Transverse colon (tissue), 4 donors: ENCODE data around the gene TMEM53. TPM values are rescaled to one million over a fixed set of nuclear protein-coding genes. Genes with fewer than 3 reads are reported as not detected.

Experiments used
- DNase-seq: peaks from one replicate; pipeline ENCODE4 v3.0.0-alpha.2; 2019
- H3K27ac ChIP-seq, 4 donors: fragments of 200-600 bp; sonication (generic); 2 replicates each; pipeline ENCODE4 v1.5.1; 2016 to 2018; ENCODE audit warnings: inconsistent platforms in 4 of 4
- H3K27me3 ChIP-seq: fragments of 200-600 bp; sonication (generic); 2 replicates; pipeline ENCODE4 v1.5.1; 2017; ENCODE audit warnings: inconsistent platforms
- H3K36me3 ChIP-seq, 4 donors: fragments of 200-600 bp; sonication (generic); 2 replicates each; pipeline ENCODE4 v1.5.1; 2017 to 2019; ENCODE audit warnings: inconsistent platforms in 4 of 4
- H3K4me1 ChIP-seq, 4 donors: fragments of 200-600 bp; sonication (generic); 2 replicates each; pipeline ENCODE4 v1.5.1; 2017 to 2020; ENCODE audit warnings: inconsistent platforms in 4 of 4
- H3K4me3 ChIP-seq, 4 donors: fragments of 200-600 bp; sonication (generic); 1 replicate in 1 of 4; 2 replicates in 3 of 4; pipeline versions ENCODE4 v1.5.1 to v1.6.1; 2017 to 2019; ENCODE audit warnings: inconsistent platforms in 4 of 4
- H3K9me3 ChIP-seq, 2 donors: fragments of 200-600 bp; sonication (generic); 2 replicates each; pipeline ENCODE4 v1.5.1; 2017 to 2019; ENCODE audit warnings: inconsistent platforms in 2 of 2
- CTCF ChIP-seq, 5 experiments: fragments of 200-600 bp in 3 of 5; fragments of 450-650 bp in 2 of 5; sonication (generic) in 3 of 5; IDR thresholded peaks; 1 replicate in 2 of 5; 2 replicates in 3 of 5; pipeline ENCODE4 v1.5.1; 2016 to 2017; ENCODE audit warnings: antibody characterized with exemption in 5 of 5, inconsistent platforms in 3 of 5, mild to moderate bottlenecking in 2 of 5, moderate library complexity in 1 of 5
- EP300 ChIP-seq: sonication (generic); formaldehyde crosslinking; IDR thresholded peaks from one replicate; pipeline ENCODE4 v1.6.1; 2017; ENCODE audit warnings: antibody characterized with exemption, low read depth
- POLR2A ChIP-seq: fragments of 450-650 bp; IDR thresholded peaks from one replicate; pipeline ENCODE4 v1.6.1; 2016; ENCODE audit warnings: antibody characterized with exemption, mild to moderate bottlenecking, moderate library complexity
- POLR2AphosphoS5 ChIP-seq, 3 donors: sonication (generic); formaldehyde crosslinking; IDR thresholded peaks; one replicate each; pipeline ENCODE4 v1.6.1; 2016; ENCODE audit warnings: antibody characterized with exemption in 3 of 3
- WGBS, 2 donors: methylation state at CpG; one replicate each; pipeline ENCODE4 v1.1.5; 2018; ENCODE audit warnings: low coverage in 1 of 2; 5-methylcytosine and 5-hydroxymethylcytosine counted together
- in situ Hi-C, 4 donors: fragments of 200-750 bp; cut with MboI; loops; one replicate each; pipeline versions ENCODE4 v1.15.0 to v1.15.1; 2017; ENCODE audit warnings: low sequenced_read_pairs in 3 of 4, low pct_ligation_motif_present in 1 of 4, low pct_unique_long_range_greater_than_20kb in 1 of 4
- intact Hi-C: fragments of 100-400 bp; cut with DNase I; formaldehyde crosslinking; loops from one replicate; pipeline ENCODE4 v1.15.1; 2023; ENCODE audit warnings: low total_unique reads
- total RNA-seq, 4 donors: library from RNA; depleted of rRNA; stranded (reverse); fragments of >200 nt; gene quantifications; one replicate each; pipeline ENCODE4 v1.1.0, GENCODE V29; 2016

Gene TMEM53
- total RNA-seq, 4 donors from 2014 or later, result 14.2 to 40.8 (median 22.9) TPM

GRCh38 chr1:44655609-44656008 is 18.7 kb downstream of the TMEM53 start:
- Histone ChIP-seq H3K4me1 (peaks cover 0 to 8% (median 3%) of the 10 kb centered on the region in 4 donors), H3K4me3 (no peak overlapping the region), H3K27me3 (no peaks in the 10 kb centered on the region), H3K9me3 (no peaks in the 10 kb centered on the region), H3K36me3 (peaks cover 0 to 4% (median 2%) of the 10 kb centered on the region in 4 donors), H3K27ac (no peak overlapping the region)
- TF ChIP-seq CTCF (IDR thresholded peaks at IDR 0.05) (peak; percentile 49 to 67 (median 56)), POLR2A (no peak), EP300 (no peak), POLR2AphosphoS5 (IDR thresholded peaks at IDR 0.05) (no peak)
- DNase-seq, result no peak
- in situ Hi-C loops (no loop called here), intact Hi-C loops (no loop called here)
- 73 to 100% methylated on average over 1 to 5 of the region's 5 CpGs for WGBS, 2 donors

DNA sequence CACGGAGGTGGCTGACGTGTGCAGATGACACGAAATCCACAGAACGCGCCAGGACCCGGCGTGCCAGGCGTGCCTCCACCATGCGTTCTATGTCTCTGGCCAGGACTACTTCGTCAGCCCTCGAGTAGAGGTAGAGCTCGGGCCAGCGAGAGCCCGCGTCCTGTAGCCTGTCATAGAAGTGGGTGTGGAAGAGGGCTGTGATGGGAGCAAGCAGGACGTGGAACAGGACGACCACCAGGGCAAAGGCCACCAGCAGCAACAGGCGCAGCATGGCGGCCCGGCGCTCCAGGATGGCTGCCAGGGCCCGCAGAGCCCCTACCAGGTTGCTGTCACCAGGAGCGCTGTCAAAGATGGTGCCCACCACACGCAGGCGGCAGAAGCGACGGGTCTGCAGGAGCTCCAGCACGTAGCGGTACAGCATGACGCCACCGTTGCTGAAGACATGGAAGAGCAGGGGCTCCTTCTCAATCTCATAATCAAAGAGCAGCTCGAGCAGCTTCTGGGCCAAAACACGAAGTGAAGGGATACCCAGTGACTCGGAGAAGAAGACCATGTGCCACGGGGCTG is 19.6 kb downstream of the TMEM53 start:
- TF ChIP-seq EP300, result no peak
- no peak for TF ChIP-seq POLR2A
- TF ChIP-seq CTCF (IDR thresholded peaks at IDR 0.05), result no peak
- no peak for TF ChIP-seq POLR2AphosphoS5 (IDR thresholded peaks at IDR 0.05)
- DNase-seq, result no peak
- H3K36me3 ChIP-seq, result peaks cover 0 to 13% (median 2%) of the 10 kb centered on the region in 4 donors
- in situ Hi-C loops, result loop anchor here in 1 of 4 donors (5.0 kb wide), 2 partner anchors 47 to 282 kb away; no protein-coding TSS in a partner anchor
- intact Hi-C loops, result no loop called here
- H3K4me1 ChIP-seq, result no peaks in the 10 kb centered on the region
- WGBS, 2 donors, result 95% methylated on average over 35 of the region's 35 CpGs; no CpG with 5 or more reads in 1 of the 2 donors
- H3K27me3 ChIP-seq, result no peaks in the 10 kb centered on the region
- no peak overlapping the region for H3K4me3 ChIP-seq
- H3K27ac ChIP-seq, result no peak overlapping the region
- no peaks in the 10 kb centered on the region for H3K9me3 ChIP-seq

DNA sequence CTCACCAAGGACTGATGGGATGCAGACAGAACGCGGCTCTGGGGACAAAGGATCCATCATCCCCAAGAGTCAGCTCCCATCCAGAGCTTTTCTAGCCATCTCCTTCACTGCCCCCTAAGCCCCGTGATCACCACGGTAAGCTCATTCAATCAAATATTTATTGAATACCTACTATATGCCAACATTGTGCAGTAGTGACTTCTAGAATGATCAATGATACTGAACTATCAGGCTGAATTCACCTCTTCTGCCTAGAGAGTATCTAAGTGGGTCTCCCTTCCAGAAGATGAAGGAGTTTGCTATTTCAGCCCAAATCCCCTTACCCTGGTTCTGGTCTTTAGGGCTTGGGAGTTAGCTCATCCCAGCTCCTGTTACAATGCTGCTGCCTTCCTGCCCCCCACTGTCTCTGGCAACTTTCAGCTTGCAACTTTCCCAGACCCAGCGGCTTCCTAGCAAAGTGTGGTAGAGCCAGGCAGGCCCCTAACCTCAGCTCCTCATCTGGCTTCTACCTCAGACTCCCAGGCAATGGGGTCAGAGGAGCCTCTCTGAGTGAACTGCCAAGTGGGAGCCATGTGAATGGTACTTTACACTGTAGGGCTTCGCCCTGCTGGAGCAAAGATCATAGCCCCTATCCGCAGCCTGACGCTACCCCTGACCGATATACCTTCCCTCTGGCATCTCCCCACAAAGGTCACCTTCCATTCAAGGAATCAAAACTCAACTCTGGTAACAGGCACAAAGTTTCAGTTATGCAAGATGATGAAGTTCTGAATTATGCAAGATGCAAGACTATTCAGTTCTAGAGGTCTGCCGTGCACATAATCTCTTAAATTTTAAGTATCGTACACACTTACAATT is 20.9 kb downstream of the TMEM53 start:
- H3K4me1 ChIP-seq, result no peaks in the 10 kb centered on the region
- H3K4me3 ChIP-seq, result no peak overlapping the region
- in situ Hi-C loops (loop anchor here in 1 of 4 donors (5.0 kb wide), 2 partner anchors 46 to 281 kb away; no protein-coding TSS in a partner anchor), intact Hi-C loops (loop anchor here (2.0 kb wide), 1 partner anchor 45 kb away; no protein-coding TSS in a partner anchor)
- no peaks in the 10 kb centered on the region for H3K27me3 ChIP-seq
- peaks cover 0 to 17% (median 2%) of the 10 kb centered on the region in 4 donors for H3K36me3 ChIP-seq
- no peaks in the 10 kb centered on the region for H3K9me3 ChIP-seq
- 66% methylated on average over 11 of the region's 11 CpGs; no CpG with 5 or more reads in 1 of the 2 donors for WGBS, 2 donors
- DNase-seq, result no peak
- no peak for TF ChIP-seq POLR2AphosphoS5 (IDR thresholded peaks at IDR 0.05)
- TF ChIP-seq CTCF (IDR thresholded peaks at IDR 0.05), result peak in 2 of 5 experiments; percentile 16 to 21
- H3K27ac ChIP-seq, result no peak overlapping the region

DNA sequence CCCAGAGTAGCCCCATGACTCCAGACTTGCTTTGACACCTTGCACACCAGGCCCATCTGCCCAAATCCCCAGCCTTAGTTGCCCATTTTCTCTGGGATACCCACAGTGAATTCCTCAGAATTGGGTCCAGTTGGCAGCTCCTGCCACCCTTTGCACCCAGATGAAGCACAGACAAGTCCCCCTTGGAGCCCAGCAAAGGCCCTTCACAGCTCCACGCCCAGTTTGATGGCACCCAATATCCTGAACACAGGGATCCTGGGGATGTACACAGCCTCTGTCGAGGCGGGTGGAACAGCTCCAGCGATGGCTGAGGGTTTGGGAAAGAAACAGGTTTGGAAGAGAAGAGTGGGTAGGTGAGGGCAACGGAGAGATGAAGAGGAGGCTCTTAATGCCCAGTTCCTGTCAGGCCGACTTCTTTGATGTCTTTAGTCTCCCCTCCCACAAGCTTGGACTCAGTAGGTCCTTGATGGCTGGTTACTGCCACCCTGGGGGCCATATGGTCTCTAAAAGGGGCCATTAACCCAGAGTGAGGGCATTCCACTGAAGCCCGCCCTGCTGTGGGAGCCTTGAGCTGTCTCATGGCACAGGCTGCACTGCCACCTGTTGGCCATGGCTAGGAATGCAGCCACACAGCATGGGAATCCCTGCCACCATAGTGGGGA is 21.7 kb downstream of the TMEM53 start:
- intact Hi-C loops, result loop anchor here (2.0 kb wide), 1 partner anchor 44 kb away; no protein-coding TSS in a partner anchor
- peaks cover 0 to 17% (median 2%) of the 10 kb centered on the region in 4 donors for H3K36me3 ChIP-seq
- no peak overlapping the region for H3K4me3 ChIP-seq
- H3K4me1 ChIP-seq, result no peaks in the 10 kb centered on the region
- DNase-seq, result peak; percentile 83
- H3K9me3 ChIP-seq, result no peaks in the 10 kb centered on the region
- TF ChIP-seq CTCF (IDR thresholded peaks at IDR 0.05) (peak; percentile 90 to 95 (median 93)), POLR2AphosphoS5 (IDR thresholded peaks at IDR 0.05) (no peak), EP300 (no peak), POLR2A (no peak)
- no peaks in the 10 kb centered on the region for H3K27me3 ChIP-seq
- WGBS, 2 donors, result 38 to 75% methylated on average over 2 to 7 of the region's 7 CpGs
- in situ Hi-C loops, result loop anchor here in 1 of 4 donors (5.0 kb wide), 2 partner anchors 45 to 280 kb away; no protein-coding TSS in a partner anchor
- H3K27ac ChIP-seq, result peak overlapping the region in 1 of 4 donors; percentile 34
